GM18907 (cell line): ENCODE measurements around the gene CIART.
"Not testable (repeated sequence)": the region's sequence is repeated elsewhere in the genome, so short reads cannot be mapped to it uniquely, and the experiment has no call there.

ENCODE experiments used
- ATAC-seq: cut with Tn5 transposase; IDR thresholded peaks from one replicate; pipeline ENCODE4 v1.9.1; 2021; ENCODE audit warnings: mild to moderate bottlenecking, moderate library complexity; ENCODE audit not compliant: unreplicated experiment

CIART gene

GRCh38 chr1:150281758-150282557 lies at the start of gene CIART:
Gene CIART (plus strand): TSS chr1:150282554. CDS start chr1:150283268, 714 bp downstream.
- ATAC-seq: peak; percentile 80

GRCh38 chr1:150232921-150233320 lies 49.4 kb upstream of the CIART start:
- not testable (repeated sequence) for ATAC-seq

DNA sequence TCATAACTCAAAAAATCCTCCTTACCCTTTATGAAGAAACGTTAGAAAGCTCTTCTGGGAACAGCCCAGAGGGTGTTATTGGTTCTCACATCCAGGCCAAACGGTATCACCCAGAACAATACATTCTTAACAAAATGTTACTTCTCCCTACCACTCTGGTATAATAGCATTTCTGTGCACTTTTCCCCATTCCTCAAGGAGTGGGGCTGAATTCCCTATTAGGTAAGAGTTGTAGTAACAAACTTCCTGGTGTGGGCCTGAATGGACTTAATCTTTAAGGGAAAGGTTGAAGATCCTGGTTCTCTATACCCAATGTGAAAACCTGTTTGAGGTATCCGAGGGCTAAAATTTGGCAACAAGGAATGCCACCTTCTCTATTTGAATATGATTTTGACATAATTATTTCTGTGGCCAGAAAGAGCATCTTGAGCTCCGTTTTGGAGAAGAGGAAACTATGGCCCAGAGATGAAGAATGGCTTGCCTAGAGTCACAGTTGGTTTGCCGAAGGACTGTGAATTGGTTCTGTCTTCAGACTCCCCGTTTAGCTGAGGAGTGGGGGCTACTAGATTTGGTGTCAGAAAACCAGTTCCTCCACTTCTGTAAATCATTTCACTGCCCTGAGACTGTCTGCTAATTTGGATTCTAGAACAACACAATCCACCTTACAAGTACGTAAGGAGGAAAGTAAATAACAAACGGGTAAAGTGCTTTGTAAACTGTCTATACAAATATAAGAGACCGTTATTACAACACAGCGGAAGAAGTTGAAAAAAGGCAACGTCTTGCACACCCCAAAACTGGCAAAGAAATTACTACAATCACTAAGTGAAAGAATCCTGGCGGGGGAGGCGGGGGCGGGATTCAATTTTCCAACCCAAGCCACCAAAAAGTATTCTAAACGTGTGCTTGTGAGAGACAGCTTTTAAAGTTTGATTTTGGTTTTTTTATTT lies 48.7 kb upstream of the CIART start:
- ATAC-seq: no peak

- no peak for ATAC-seq
These were observed 48.1 kb upstream of the CIART start for GRCh38 chr1:150234309-150234565.

GRCh38 chr1:150234566-150235293 lies 47.6 kb upstream of the CIART start:
- ATAC-seq: peak; percentile 57

DNA sequence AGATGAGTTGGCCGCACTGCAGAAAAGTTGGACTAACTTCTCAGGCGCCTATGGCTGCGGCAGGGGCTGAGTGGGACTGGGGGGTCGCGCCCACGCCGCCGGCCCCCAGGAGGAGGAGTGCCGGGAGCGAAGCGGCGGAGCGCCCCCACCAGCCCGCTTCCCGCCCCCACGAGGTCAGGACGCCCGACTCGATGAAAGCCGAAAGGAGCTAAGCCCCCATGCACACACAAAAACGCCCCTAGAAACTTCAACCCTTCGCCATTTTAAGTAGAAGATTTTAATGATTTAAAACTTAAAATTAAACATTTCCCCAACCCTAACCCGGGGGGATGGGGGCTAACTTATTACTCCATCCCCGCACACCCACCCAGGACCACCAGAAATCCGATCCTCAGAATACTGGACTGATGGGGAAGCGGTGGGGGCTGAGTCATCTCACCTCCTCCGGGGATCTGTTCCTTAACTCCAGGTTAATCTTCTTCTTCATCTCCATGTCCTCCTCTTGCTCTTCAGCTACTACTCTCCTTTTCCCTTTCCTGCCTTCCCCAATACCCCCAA lies 47.0 kb upstream of the CIART start:
- ATAC-seq: peak; percentile 6

GRCh38 chr1:150235852-150236613 lies 46.3 kb upstream of the CIART start, which contains the start of gene ANP32E:
Gene ANP32E (minus strand): TSS chr1:150236112. CDS start chr1:150235786, 326 bp downstream.
- peak; percentile 82 for ATAC-seq

DNA sequence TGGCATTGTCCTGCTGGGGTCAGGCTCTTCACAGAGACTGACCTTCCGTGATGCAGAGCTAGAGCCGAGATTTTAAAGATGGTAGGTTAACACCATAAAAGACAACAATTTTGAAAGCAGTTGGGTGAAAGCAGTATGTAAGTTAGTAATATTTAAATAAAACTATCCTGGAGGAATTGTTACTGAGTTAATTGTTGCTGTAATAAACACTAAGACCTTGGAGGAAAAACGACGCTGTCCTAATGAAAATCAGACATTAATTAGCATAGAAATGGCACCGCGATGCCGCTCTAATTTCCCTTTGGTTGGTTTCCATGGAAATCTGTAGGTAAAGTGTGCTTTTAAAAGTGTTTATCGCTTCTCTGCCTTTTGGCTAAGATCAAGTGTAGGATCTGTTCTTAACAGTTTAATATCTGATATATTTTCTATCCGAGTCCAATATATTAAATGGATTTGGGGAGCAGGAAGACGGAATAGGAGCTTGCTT lies 45.7 kb upstream of the CIART start:
- ATAC-seq: no peak

DNA sequence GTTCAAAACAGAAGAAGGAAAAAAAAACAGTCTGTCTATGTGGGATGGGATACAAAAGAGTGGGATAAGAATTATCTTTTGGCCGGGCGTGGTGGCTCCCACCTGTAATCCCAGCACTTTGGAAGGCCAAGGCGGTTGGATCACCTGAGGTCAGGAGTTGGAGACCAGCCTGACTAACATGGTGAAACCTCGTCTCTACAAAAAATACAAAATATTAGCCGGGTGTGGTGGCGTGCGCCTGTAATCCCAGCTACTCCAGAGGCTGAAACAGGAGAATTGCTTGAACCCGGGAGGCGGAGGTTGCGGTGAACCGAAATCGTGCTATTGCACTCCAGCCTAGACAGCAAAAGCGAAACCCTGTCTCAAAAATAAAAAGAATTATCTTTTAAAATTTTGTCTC lies 45.2 kb upstream of the CIART start:
- not testable (repeated sequence) for ATAC-seq

GRCh38 chr1:150237746-150238145 lies 44.6 kb upstream of the CIART start:
- no peak for ATAC-seq

DNA sequence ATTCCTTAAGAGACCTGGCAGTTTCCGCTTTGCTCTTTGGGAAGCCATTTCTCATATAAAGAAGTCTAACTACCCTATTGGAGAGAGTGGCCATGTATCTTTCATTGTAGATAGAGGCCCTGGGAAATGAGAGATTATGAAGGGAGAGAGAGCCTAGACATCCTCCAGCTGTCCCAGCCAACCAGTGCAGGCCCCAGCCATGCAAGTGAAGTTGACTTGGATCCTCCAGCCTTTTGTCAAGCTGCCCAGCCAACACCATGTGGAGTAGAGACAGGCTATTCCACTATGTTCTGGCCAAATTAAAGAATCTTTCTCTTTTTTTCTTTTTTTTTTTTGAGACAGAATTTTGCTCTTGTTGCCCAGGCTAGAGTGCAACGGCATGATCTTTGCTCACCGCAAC lies 39.4 kb upstream of the CIART start:
- ATAC-seq: no peak

GRCh38 chr1:150249936-150250335 lies 32.4 kb upstream of the CIART start:
- no peak for ATAC-seq

- ATAC-seq: no peak
These were observed 26.2 kb upstream of the CIART start for GRCh38 chr1:150256198-150256553.

GRCh38 chr1:150256554-150257341 lies 25.6 kb upstream of the CIART start:
- ATAC-seq: no peak

GRCh38 chr1:150257624-150258585 lies 24.4 kb upstream of the CIART start, which contains the start of gene CA14:
Gene CA14 (plus strand): TSS chr1:150257774. CDS start chr1:150258129, 355 bp downstream.
- no peak for ATAC-seq

DNA sequence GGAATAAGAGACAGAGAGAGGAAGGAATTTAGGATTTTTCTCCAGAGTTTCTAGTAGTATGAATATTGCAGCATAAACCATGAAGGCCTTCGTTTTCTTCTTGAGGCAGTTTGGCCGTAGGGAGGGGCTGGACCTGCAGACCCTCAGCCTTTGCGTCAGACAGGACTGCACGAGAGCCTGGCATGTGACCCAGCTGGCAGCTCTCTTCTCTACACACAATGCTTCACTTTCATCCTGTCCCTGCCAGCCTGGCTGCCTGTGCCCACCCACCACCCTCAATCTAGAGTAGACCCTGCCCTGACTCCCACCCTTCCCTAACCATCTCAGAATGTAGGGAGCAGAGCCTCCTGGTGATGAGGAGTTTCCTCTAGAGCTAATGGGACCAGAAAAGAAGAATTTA lies 23.1 kb upstream of the CIART start:
- no peak for ATAC-seq

- no peak for ATAC-seq
These were observed 22.3 kb upstream of the CIART start for GRCh38 chr1:150259758-150260669.
